Neural cell (in vitro differentiated cells): ENCODE results near the gene LINC00237.

Experiments used
- CTCF ChIP-seq: fragments of 450-650 bp; IDR thresholded peaks from 2 replicates; pipeline ENCODE4 v1.5.1; 2014; ENCODE audit warnings: antibody characterized with exemption, mild to moderate bottlenecking, moderate library complexity; ENCODE audit not compliant: poor library complexity, severe bottlenecking
- EP300 ChIP-seq: fragments of 450-650 bp; conservative IDR thresholded peaks from 2 replicates; pipeline ENCODE4 v1.6.1; 2014; ENCODE audit warnings: antibody characterized with exemption, mild to moderate bottlenecking, moderate library complexity; ENCODE audit not compliant: poor library complexity, severe bottlenecking
- EZH2 ChIP-seq: fragments of 200-600, 300-800 bp; shearing (Covaris generic), sonication (generic); IDR thresholded peaks from 2 replicates; pipeline ENCODE4 v1.6.1; 2014; ENCODE audit warnings: antibody characterized with exemption, low read length, borderline replicate concordance, mild to moderate bottlenecking; ENCODE audit not compliant: insufficient read depth, poor library complexity, severe bottlenecking
- MXI1 ChIP-seq: fragments of 450-650 bp; conservative IDR thresholded peaks from 2 replicates; pipeline ENCODE4 v1.6.1; 2014; ENCODE audit warnings: antibody characterized with exemption, mild to moderate bottlenecking; ENCODE audit not compliant: poor library complexity, severe bottlenecking
- POLR2AphosphoS5 ChIP-seq: IDR thresholded peaks from 2 replicates; pipeline ENCODE4 v1.6.1; 2012
- RAD21 ChIP-seq: fragments of 450-650 bp; conservative IDR thresholded peaks from 2 replicates; pipeline ENCODE4 v1.6.1; 2014; ENCODE audit warnings: antibody characterized with exemption, mild to moderate bottlenecking, moderate library complexity
- REST ChIP-seq: IDR thresholded peaks from 2 replicates; pipeline ENCODE4 v1.6.1; 2012; ENCODE audit warnings: borderline replicate concordance
- TAF1 ChIP-seq: IDR thresholded peaks from 2 replicates; pipeline ENCODE4 v1.6.1; 2012; ENCODE audit warnings: low read depth

- TF ChIP-seq RAD21, result no peak
- TF ChIP-seq CTCF, result no peak
- no peak for TF ChIP-seq EZH2
- TF ChIP-seq POLR2AphosphoS5, result no peak
- TF ChIP-seq EP300, result no peak
- no peak for TF ChIP-seq REST
- no peak for TF ChIP-seq TAF1
- no peak for TF ChIP-seq MXI1
Measured at GRCh38 chr20:21077809-21078345, 28.3 kb downstream of the LINC00237 start.
